IMR-90 (cell line): ENCODE results near the gene TANGO6. TPM values are rescaled to one million over a fixed set of nuclear protein-coding genes. Genes with fewer than 3 reads are reported as not detected.

Experiments
- ATAC-seq: fragments of 200-7000 bp; cut with Tn5 transposase; 2 replicates; pipeline ENCODE4 v1.9.1; 2020; ENCODE audit warnings: low read depth, mild to moderate bottlenecking, moderate library complexity
- BruUV-seq: library from RNA; stranded (reverse); fragments of 400-500 nt; replicated peaks from 2 replicates; lab custom pipeline; 2021; lab: Mats Ljungman, UMichigan
- CTCF ChIA-PET: fragments of 300-600 bp; formaldehyde crosslinking; extraction: SDS; loops from one replicate; lab custom pipeline; 2021; ENCODE audit warnings: antibody characterized with exemption; lab: Yijun Ruan, JAX
- POLR2A ChIA-PET: fragments of 300-600 bp; sonication (Branson Sonifier 250); formaldehyde crosslinking; loops from one replicate; lab custom pipeline; 2022; ENCODE audit warnings: antibody characterized with exemption; ENCODE audit not compliant: unreplicated experiment; lab: Charles Lee
- DNase-seq: peaks from one replicate; pipeline ENCODE4 v3.0.0; 2013
- H2AFZ ChIP-seq: replicated peaks from 2 replicates; pipeline ENCODE3; 2013; ENCODE audit warnings: low read length, mild to moderate bottlenecking; ENCODE audit not compliant: poor library complexity
- H2AK5ac ChIP-seq: 2 replicates; pipeline ENCODE4 v1.6.1; 2013; ENCODE audit warnings: low read depth, low read length, inconsistent platforms
- H2AK9ac ChIP-seq: replicated peaks from 2 replicates; pipeline ENCODE3; 2013; ENCODE audit warnings: mild to moderate bottlenecking, low read depth, low read length, moderate library complexity; ENCODE audit not compliant: poor library complexity
- H2BK120ac ChIP-seq: 2 replicates; pipeline ENCODE4 v1.6.1; 2013; ENCODE audit warnings: low read depth, low read length, inconsistent platforms
- H2BK15ac ChIP-seq: 3 replicates; pipeline ENCODE4 v1.6.1; 2013; ENCODE audit warnings: low read depth, low read length, inconsistent platforms
- H2BK20ac ChIP-seq: 2 replicates; pipeline ENCODE4 v1.6.1; 2013; ENCODE audit warnings: low read depth, mild to moderate bottlenecking, inconsistent platforms, low read length, moderate library complexity
- H2BK5ac ChIP-seq: 2 replicates; pipeline ENCODE4 v1.6.1; 2013; ENCODE audit warnings: mild to moderate bottlenecking, low read depth, low read length, inconsistent platforms; ENCODE audit not compliant: poor library complexity, severe bottlenecking
- H3K14ac ChIP-seq: replicated peaks from 2 replicates; pipeline ENCODE4 v1.6.1; 2013; ENCODE audit warnings: low read depth, low read length, inconsistent platforms
- H3K18ac ChIP-seq: 2 replicates; pipeline ENCODE4 v1.6.1; 2013; ENCODE audit warnings: low read depth, low read length, control low read depth
- H3K23ac ChIP-seq: 2 replicates; pipeline ENCODE4 v1.6.1; 2013; ENCODE audit warnings: low read depth, low read length, inconsistent platforms
- H3K27ac ChIP-seq: 2 replicates; pipeline ENCODE4 v1.5.1; 2013; ENCODE audit warnings: mild to moderate bottlenecking, control low read depth, low read length; ENCODE audit not compliant: insufficient read depth
- H3K27me3 ChIP-seq: 2 replicates; pipeline ENCODE4 v1.6.1; 2013; ENCODE audit warnings: low read length; ENCODE audit not compliant: control insufficient read depth, insufficient read depth
- H3K36me3 ChIP-seq: 2 replicates; pipeline ENCODE4 v1.6.1; 2013; ENCODE audit warnings: low read length, mixed read lengths; ENCODE audit not compliant: control insufficient read depth, insufficient read depth
- H3K4ac ChIP-seq: 2 replicates; pipeline ENCODE4 v1.6.1; 2013; ENCODE audit warnings: low read depth, low read length, inconsistent platforms
- H3K4me1 ChIP-seq: 2 replicates; pipeline ENCODE4 v1.6.1; 2013; ENCODE audit warnings: low read length, mixed read lengths; ENCODE audit not compliant: control insufficient read depth, insufficient read depth
- H3K4me2 ChIP-seq: 2 replicates; pipeline ENCODE4 v1.6.1; 2013; ENCODE audit warnings: low read depth, mild to moderate bottlenecking, control low read depth, low read length, moderate library complexity
- H3K4me3 ChIP-seq: 2 replicates; pipeline ENCODE4 v1.5.1; 2013; ENCODE audit warnings: low read depth, mild to moderate bottlenecking, control low read depth, low read length, moderate library complexity; ENCODE audit not compliant: insufficient read depth
- H3K56ac ChIP-seq: 2 replicates; pipeline ENCODE4 v1.6.1; 2013; ENCODE audit warnings: low read length, inconsistent platforms; ENCODE audit not compliant: insufficient read depth; ENCODE audit errors: extremely low read depth
- H3K79me1 ChIP-seq, 2 experiments: 2 replicates each; pipeline ENCODE4 v1.6.1; 2013; ENCODE audit warnings: low read length in 2 of 2, inconsistent platforms in 1 of 2, low read depth in 1 of 2
- H3K9ac ChIP-seq: 2 replicates; pipeline ENCODE4 v1.6.1; 2013; ENCODE audit warnings: low read depth, low read length, control low read depth
- H3K9me1 ChIP-seq: 2 replicates; pipeline ENCODE4 v1.6.1; 2013; ENCODE audit warnings: low read length, inconsistent platforms; ENCODE audit not compliant: insufficient read depth
- H3K9me3 ChIP-seq: 2 replicates; pipeline ENCODE4 v1.6.1; 2013; ENCODE audit warnings: low read length; ENCODE audit not compliant: control insufficient read depth, insufficient read depth
- H4K20me1 ChIP-seq: 2 replicates; pipeline ENCODE4 v1.6.1; 2013; ENCODE audit warnings: low read length, inconsistent platforms; ENCODE audit not compliant: insufficient read depth
- H4K5ac ChIP-seq: 2 replicates; pipeline ENCODE4 v1.6.1; 2013; ENCODE audit warnings: mild to moderate bottlenecking, low read depth, low read length, control low read depth
- H4K8ac ChIP-seq, 2 experiments: 2 replicates each; pipeline ENCODE4 v1.6.1; 2013; ENCODE audit warnings: low read depth in 2 of 2, low read length in 2 of 2, control low read depth in 1 of 2, inconsistent platforms in 1 of 2
- H4K91ac ChIP-seq: 2 replicates; pipeline ENCODE4 v1.6.1; 2013; ENCODE audit warnings: low read depth, low read length, inconsistent platforms; ENCODE audit not compliant: insufficient read depth
- BHLHE40 ChIP-seq: fragments of 150-350 bp; IDR thresholded peaks from 2 replicates; pipeline ENCODE4 v1.6.1; 2016; ENCODE audit warnings: mild to moderate bottlenecking, low read depth, low read length
- CEBPB ChIP-seq: IDR thresholded peaks from 2 replicates; pipeline ENCODE4 v1.6.1; 2012; ENCODE audit warnings: low read depth, low read length, improper control_type of control experiment
- CHD1 ChIP-seq: IDR thresholded peaks from 2 replicates; pipeline ENCODE4 v1.6.1; 2012; ENCODE audit warnings: low read depth, low read length, improper control_type of control experiment
- CTCF ChIP-seq: conservative IDR thresholded peaks from 2 replicates; pipeline ENCODE4 v1.5.1; 2012; ENCODE audit warnings: mild to moderate bottlenecking, low read depth, low read length, improper control_type of control experiment
- ELK1 ChIP-seq: fragments of 150-350 bp; IDR thresholded peaks from 2 replicates; pipeline ENCODE4 v1.6.1; 2016; ENCODE audit warnings: low read depth, mild to moderate bottlenecking, low read length, moderate library complexity, borderline replicate concordance
- FOS ChIP-seq: fragments of 150-350 bp; IDR thresholded peaks from 2 replicates; pipeline ENCODE4 v1.6.1; 2016; ENCODE audit warnings: low read depth, low read length
- MAFK ChIP-seq: IDR thresholded peaks from 2 replicates; pipeline ENCODE4 v1.6.1; 2012; ENCODE audit warnings: low read depth, low read length, improper control_type of control experiment
- MAZ ChIP-seq: IDR thresholded peaks from 2 replicates; pipeline ENCODE4 v1.6.1; 2012; ENCODE audit warnings: low read depth, mild to moderate bottlenecking, low read length, improper control_type of control experiment, moderate library complexity, borderline replicate concordance
- MXI1 ChIP-seq: IDR thresholded peaks from 2 replicates; pipeline ENCODE4 v1.6.1; 2012; ENCODE audit warnings: low read depth, mild to moderate bottlenecking, low read length, moderate library complexity, borderline replicate concordance
- NFE2L2 ChIP-seq: fragments of 150-350 bp; IDR thresholded peaks from 2 replicates; pipeline ENCODE4 v1.6.1; 2016; ENCODE audit warnings: low read depth, mild to moderate bottlenecking, low read length
- POLR2A ChIP-seq: IDR thresholded peaks from 2 replicates; pipeline ENCODE4 v1.6.1; 2012; ENCODE audit warnings: mild to moderate bottlenecking, low read depth, low read length
- RAD21 ChIP-seq: IDR thresholded peaks from 2 replicates; pipeline ENCODE4 v1.6.1; 2012; ENCODE audit warnings: low read length, improper control_type of control experiment
- RCOR1 ChIP-seq: IDR thresholded peaks from 2 replicates; pipeline ENCODE4 v1.6.1; 2012; ENCODE audit warnings: mild to moderate bottlenecking, low read length, improper control_type of control experiment; ENCODE audit not compliant: insufficient replicate concordance
- RFX5 ChIP-seq: IDR thresholded peaks from 2 replicates; pipeline ENCODE4 v1.8.0; 2012; ENCODE audit warnings: low read depth, mild to moderate bottlenecking, low read length, moderate library complexity
- SMC3 ChIP-seq: fragments of 150-350 bp; IDR thresholded peaks from 2 replicates; pipeline ENCODE4 v1.6.1; 2016; ENCODE audit warnings: low read depth, mild to moderate bottlenecking, antibody characterized with exemption, low read length, moderate library complexity
- USF2 ChIP-seq: fragments of 150-350 bp; IDR thresholded peaks from 2 replicates; pipeline ENCODE4 v1.6.1; 2017; ENCODE audit warnings: mild to moderate bottlenecking, antibody characterized with exemption, low read length, low read depth
- WGBS, 2 experiments: methylation state at CpG; one replicate each; pipeline versions ENCODE4 v1.1.5 to v1.1.7; 2013; ENCODE audit warnings: missing lambda C conversion rate in 2 of 2; ENCODE audit not compliant: insufficient read length in 1 of 2; ENCODE audit errors: extremely low coverage in 2 of 2; 5-methylcytosine and 5-hydroxymethylcytosine counted together
- dilution Hi-C: fragments of 300-500 bp; cut with HindIII; formaldehyde crosslinking; loops from one replicate; pipeline ENCODE4 v1.14.3; 2018; ENCODE audit warnings: low sequenced_read_pairs; ENCODE audit not compliant: unreplicated experiment
- in situ Hi-C: fragments of 300-500 bp; cut with MboI; formaldehyde crosslinking; loops from 3 replicates; pipeline ENCODE4 v1.14.3; 2019; ENCODE audit warnings: low sequenced_read_pairs, inconsistent platforms, mixed read lengths
- intact Hi-C: fragments of 100-400 bp; cut with micrococcal nuclease; formaldehyde crosslinking; loops from 2 replicates; pipeline ENCODE4 v1.10.0; 2022
- polyA plus RNA-seq, 3 experiments: library from polyadenylated mRNA; depleted of rRNA; stranded (reverse); fragments of >200 nt; gene quantifications; 2 replicates each; pipeline ENCODE4 v1.2.3, GENCODE V29; 2012; ENCODE audit warnings: low replicate concordance in 1 of 3
- total RNA-seq: library from RNA; depleted of rRNA; stranded (reverse); fragments of >200 nt; gene quantifications from 2 replicates; pipeline ENCODE4 v1.2.3, GENCODE V29; 2012

TANGO6 gene
- total and polyA plus RNA-seq, 2 of the 4 experiments (the other 2 are of a cell fraction), result 6.7 to 22.4 TPM

GRCh38 chr16:68887107-68887506, 43.8 kb downstream of the TANGO6 start:
- ChIA-PET CTCF (no interaction called here), POLR2A (no interaction called here)
- Histone ChIP-seq H4K91ac (no peak overlapping the region), H3K4me3 (no peak overlapping the region), H4K20me1 (no peaks in the 10 kb centered on the region), H3K4me2 (no peak overlapping the region), H3K18ac (no peak overlapping the region), H2BK5ac (no peak overlapping the region), H3K14ac (no peak overlapping the region), H3K4me1 (0 out of 2 replicates have a peak, but pooled peaks cover 2% of the 10 kb centered on the region), H4K8ac (no peak overlapping the region), H3K9me1 (no peaks in the 10 kb centered on the region), H2BK120ac (no peak overlapping the region), H2BK15ac (no peak overlapping the region), H3K9ac (no peak overlapping the region), H3K36me3 (no peaks in the 10 kb centered on the region), H2BK20ac (no peak overlapping the region), H3K9me3 (no peaks in the 10 kb centered on the region), H3K79me1 (no peaks in the 10 kb centered on the region), H2AK5ac (no peak overlapping the region), H3K27me3 (no peaks in the 10 kb centered on the region), H4K5ac (no peak overlapping the region), H3K27ac (no peak overlapping the region), H2AFZ (no peak overlapping the region), H3K4ac (no peak overlapping the region), H3K56ac (no peak overlapping the region), H2AK9ac (no peak overlapping the region), H3K23ac (no peak overlapping the region)
- no CpG with 5 or more reads among the region's 1 CpG for WGBS, 2 experiments
- dilution Hi-C loops (no loop called here), intact Hi-C loops (no loop called here), in situ Hi-C loops (no loop called here)
- no TSS peak for BruUV-seq
- DNase-seq, result no peak
- TF ChIP-seq MXI1 (no peak), MAZ (no peak), SMC3 (no peak), FOS (no peak), USF2 (no peak), MAFK (no peak), POLR2A (no peak), ELK1 (no peak), CTCF (no peak), CEBPB (no peak), BHLHE40 (no peak), CHD1 (no peak), RFX5 (no peak), RCOR1 (no peak), NFE2L2 (no peak), RAD21 (no peak)
- no peak for ATAC-seq
